Fibroblast of the aortic adventitia (primary cell): ENCODE data around the gene CD164L2. TPM values are rescaled to one million over a fixed set of nuclear protein-coding genes. Genes with fewer than 3 reads are reported as not detected.
"Not testable (repeated sequence)": the region's sequence is repeated elsewhere in the genome, so short reads cannot be mapped to it uniquely, and the experiment has no call there.

Source experiments
- DNase-seq: peaks from one replicate; pipeline ENCODE4 v3.0.0-alpha.2; 2010; ENCODE audit warnings: low read depth
- H3K4me3 ChIP-seq: 2 replicates; pipeline ENCODE4 v1.5.1; 2011; ENCODE audit warnings: low read depth, mild to moderate bottlenecking, control low read depth, low read length, moderate library complexity
- CTCF ChIP-seq: IDR thresholded peaks from 2 replicates; pipeline ENCODE4 v1.5.1; 2011; ENCODE audit warnings: mild to moderate bottlenecking, low read length, control low read depth, inconsistent platforms; ENCODE audit not compliant: insufficient read depth
- total RNA-seq: library from RNA; depleted of rRNA; stranded (reverse); fragments of >200 nt; gene quantifications from 2 replicates; pipeline ENCODE4 v1.2.3, GENCODE V29; 2012; ENCODE audit warnings: low replicate concordance

CD164L2 gene
- total RNA-seq, 1 donor, result not detected

- no peak overlapping the region for H3K4me3 ChIP-seq
- TF ChIP-seq CTCF, result no peak
- no peak for DNase-seq
Measured at GRCh38 chr1:27413004-27413403, 29.9 kb upstream of the CD164L2 start.

- TF ChIP-seq CTCF, result no peak
- DNase-seq, result no peak
- H3K4me3 ChIP-seq, result no peak overlapping the region
Measured at GRCh38 chr1:27412502-27412901, 29.4 kb upstream of the CD164L2 start.

GRCh38 chr1:27410709-27411108 is 27.6 kb upstream of the CD164L2 start:
- no peak for DNase-seq
- TF ChIP-seq CTCF, result no peak

GRCh38 chr1:27409669-27410068 is 26.5 kb upstream of the CD164L2 start:
- no peak for DNase-seq
- H3K4me3 ChIP-seq, result no peak overlapping the region
- no peak for TF ChIP-seq CTCF

More at GRCh38 chr1:27410709-27411108, 27.6 kb upstream of the CD164L2 start:
- H3K4me3 ChIP-seq, result no peak overlapping the region

- no peak for TF ChIP-seq CTCF
- H3K4me3 ChIP-seq, result no peak overlapping the region
- no peak for DNase-seq
Measured at GRCh38 chr1:27408151-27408550, 25.0 kb upstream of the CD164L2 start.

GRCh38 chr1:27406791-27407190 is 23.7 kb upstream of the CD164L2 start:
- not testable (repeated sequence) for H3K4me3 ChIP-seq, DNase-seq

- no peak for DNase-seq
- H3K4me3 ChIP-seq, result no peak overlapping the region
- no peak for TF ChIP-seq CTCF
Measured at GRCh38 chr1:27406362-27406680, 23.2 kb upstream of the CD164L2 start.

- not testable (repeated sequence) for DNase-seq, H3K4me3 ChIP-seq
Measured at GRCh38 chr1:27405598-27406361, 22.6 kb upstream of the CD164L2 start.
